MV-4-11 (cell line): Measurements from ENCODE around the gene GLB1L3.
A peak's percentile ranks its signal among the peaks of the same experiment; 100 is the strongest.
"Not testable (repeated sequence)": the region's sequence is repeated elsewhere in the genome, so short reads cannot be mapped to it uniquely, and the experiment has no call there.

Experiments
- DNase-seq: peaks from one replicate; lab custom pipeline; 2025; lab: John Stamatoyannopoulos, UW

Gene GLB1L3

GRCh38 chr11:134344497-134345236 lies 68.5 kb downstream of the GLB1L3 start:
- not testable (repeated sequence) for DNase-seq

- no peak for DNase-seq
These were observed 69.0 kb downstream of the GLB1L3 start for GRCh38 chr11:134345237-134345550.

- no peak for DNase-seq
These were observed 70.2 kb downstream of the GLB1L3 start for GRCh38 chr11:134346101-134346975.

GRCh38 chr11:134346976-134347350 lies 70.8 kb downstream of the GLB1L3 start:
- DNase-seq, result no peak

GRCh38 chr11:134347441-134347840 lies 71.3 kb downstream of the GLB1L3 start:
- no peak for DNase-seq

GRCh38 chr11:134349109-134349801 lies 73.1 kb downstream of the GLB1L3 start:
- DNase-seq, result no peak

- DNase-seq, result no peak
These were observed 73.7 kb downstream of the GLB1L3 start for GRCh38 chr11:134349802-134350355.

- DNase-seq, result no peak
These were observed 74.2 kb downstream of the GLB1L3 start for GRCh38 chr11:134350381-134350780.

GRCh38 chr11:134352111-134352510 lies 75.9 kb downstream of the GLB1L3 start:
- no peak for DNase-seq

GRCh38 chr11:134355136-134355535 lies 79.0 kb downstream of the GLB1L3 start:
- DNase-seq, result no peak

- no peak for DNase-seq
These were observed 79.5 kb downstream of the GLB1L3 start for GRCh38 chr11:134355656-134356055.

GRCh38 chr11:134356656-134357544 lies 80.7 kb downstream of the GLB1L3 start:
- no peak for DNase-seq

- DNase-seq, result no peak
These were observed 81.3 kb downstream of the GLB1L3 start for GRCh38 chr11:134357545-134357839.

GRCh38 chr11:134358165-134358855 lies 82.1 kb downstream of the GLB1L3 start:
- no peak for DNase-seq

GRCh38 chr11:134358856-134359490 lies 82.8 kb downstream of the GLB1L3 start:
- no peak for DNase-seq

- DNase-seq, result no peak
These were observed 83.5 kb downstream of the GLB1L3 start for GRCh38 chr11:134359646-134360045.

GRCh38 chr11:134360050-134360835 lies 84.1 kb downstream of the GLB1L3 start:
- DNase-seq, result peak; percentile 46

GRCh38 chr11:134361661-134362060 lies 85.5 kb downstream of the GLB1L3 start:
- DNase-seq, result no peak

- no peak for DNase-seq
These were observed 86.2 kb downstream of the GLB1L3 start for GRCh38 chr11:134362192-134362901.
